HG03575 (cell line): ENCODE results near the gene UPB1.
"Not testable (repeated sequence)": the region's sequence is repeated elsewhere in the genome, so short reads cannot be mapped to it uniquely, and the experiment has no call there.

Source experiments
- ATAC-seq: cut with Tn5 transposase; IDR thresholded peaks from one replicate; pipeline ENCODE4 v1.9.1; 2021; ENCODE audit not compliant: unreplicated experiment, insufficient number of reproducible peaks, low FRiP score; ENCODE audit errors: extremely low read depth

Gene UPB1

DNA sequence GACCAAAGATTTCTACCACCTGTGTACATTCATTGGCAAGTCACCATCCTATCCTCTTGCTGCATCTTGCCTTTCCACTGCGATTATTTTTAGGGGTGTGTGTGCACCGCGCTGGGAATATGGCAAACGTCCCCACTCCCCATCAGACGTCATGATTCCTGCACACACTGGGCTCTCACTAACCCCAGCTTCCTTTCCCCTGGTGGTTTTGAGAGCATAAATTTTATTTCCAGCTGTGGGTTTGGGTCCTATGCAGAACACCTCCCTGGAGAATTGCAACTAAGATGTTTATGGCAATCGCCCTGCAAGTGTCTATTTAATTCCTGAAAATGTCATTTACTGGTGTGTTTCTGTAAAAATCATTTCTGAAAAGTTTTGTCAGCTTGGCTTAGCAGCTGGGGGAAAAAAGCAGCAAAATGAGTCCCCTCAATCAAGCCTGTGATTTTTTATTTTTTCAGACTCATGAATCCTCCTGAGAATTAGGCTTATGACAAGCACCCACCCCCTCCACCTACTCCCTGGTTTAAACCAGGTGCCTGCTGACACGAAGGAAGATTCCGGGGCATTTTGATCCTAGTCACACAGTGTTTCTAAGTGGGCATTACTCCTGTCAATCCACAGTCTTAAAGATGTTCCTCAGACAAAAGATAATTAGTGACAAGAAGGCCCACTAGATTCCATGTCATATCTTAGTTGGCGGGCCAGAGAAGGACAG, 23.8 kb downstream of the UPB1 start:
- ATAC-seq = no peak

DNA sequence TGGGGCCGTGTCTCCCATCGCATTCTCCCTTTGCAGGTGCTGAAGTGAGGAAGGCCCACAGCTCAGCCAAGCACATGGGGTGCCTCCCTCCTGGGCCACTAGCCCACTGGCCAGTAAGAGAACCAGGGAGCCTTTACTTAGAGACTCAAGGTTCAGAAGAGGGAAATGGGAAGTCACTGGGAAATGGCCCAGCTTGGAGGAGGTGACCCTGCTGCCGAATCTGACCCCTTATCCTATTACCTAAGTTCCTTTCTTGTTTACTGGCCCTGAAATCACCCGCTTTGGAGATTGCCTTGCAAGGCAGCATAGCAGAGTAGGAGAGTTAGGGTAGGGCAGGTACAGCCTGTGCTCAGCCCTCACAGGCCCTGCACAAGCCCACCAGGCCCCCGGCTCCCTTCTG, 24.4 kb downstream of the UPB1 start:
- no peak for ATAC-seq

DNA sequence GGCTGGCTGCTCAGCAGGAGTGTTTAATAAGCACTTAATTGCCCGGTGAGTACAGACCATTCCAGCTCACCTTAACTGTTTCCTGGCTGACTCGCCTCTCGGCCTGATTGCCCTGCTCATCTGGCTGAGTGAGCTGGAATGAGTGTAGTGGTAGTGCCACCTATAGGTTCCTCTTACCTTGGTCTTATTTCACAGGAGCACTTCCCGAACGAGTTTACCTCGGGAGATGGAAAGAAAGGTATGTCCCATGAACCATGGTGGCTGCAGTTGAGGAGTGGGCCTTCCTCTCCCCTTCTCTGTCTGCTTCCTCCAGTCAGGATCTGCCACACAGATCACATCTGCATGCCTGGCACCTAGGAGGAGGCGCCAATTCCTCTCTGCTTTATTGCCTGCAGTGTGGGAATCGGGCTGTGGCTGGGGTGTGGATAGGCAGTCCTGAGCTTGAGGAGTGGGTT, 26.7 kb downstream of the UPB1 start:
- ATAC-seq = no peak

- ATAC-seq = no peak
These were observed 28.7 kb downstream of the UPB1 start for GRCh38 chr22:24523873-24524272.

DNA sequence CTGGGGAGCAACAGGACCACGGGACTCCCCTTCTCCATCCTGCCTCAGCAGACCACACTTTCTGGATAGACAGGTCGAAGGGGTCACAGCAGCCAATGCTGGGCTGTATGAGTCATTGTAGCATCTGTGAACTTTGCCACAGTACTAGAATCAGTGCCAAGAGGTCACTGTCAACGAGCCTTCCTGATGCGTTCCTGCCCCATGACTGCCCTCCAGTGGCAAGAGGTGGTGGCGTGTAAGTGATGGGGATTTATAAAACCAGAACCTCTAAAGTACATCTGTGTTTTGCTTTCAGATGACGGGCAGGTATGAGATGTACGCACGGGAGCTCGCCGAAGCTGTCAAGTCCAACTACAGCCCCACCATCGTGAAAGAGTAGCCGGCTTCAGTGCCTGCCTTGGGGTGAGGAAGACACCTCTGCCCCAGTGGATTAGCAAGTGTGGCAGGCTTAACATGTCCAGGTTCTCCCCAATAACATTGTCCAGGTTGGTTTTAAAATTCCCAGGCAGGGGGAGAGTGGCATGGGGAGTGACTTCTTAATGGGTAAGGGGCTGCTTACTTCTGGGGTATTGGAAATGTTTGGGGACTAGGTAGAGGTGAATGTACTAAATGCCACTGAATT, 30.4 kb downstream of the UPB1 start:
- no peak for ATAC-seq

DNA sequence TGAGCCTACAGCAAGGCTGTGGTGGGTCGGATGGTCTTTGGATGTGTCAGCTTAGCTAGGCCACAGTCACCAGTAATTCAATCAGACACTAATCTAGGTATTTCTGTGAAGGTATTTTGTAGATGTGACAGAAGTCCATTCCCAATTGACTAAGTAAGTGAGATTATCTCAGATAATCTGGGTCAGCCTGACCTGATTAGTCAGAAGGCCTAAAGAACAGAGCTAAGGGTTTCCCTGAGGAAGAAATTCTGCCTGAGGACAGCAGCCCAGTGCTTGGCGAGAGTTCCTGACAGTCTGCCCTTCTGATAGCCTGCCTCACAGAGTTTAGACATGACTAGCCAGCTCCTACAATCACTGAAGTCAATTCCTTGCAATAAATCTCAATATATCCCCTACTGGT, 31.1 kb downstream of the UPB1 start:
- ATAC-seq = no peak

- no peak for ATAC-seq
These were observed 34.8 kb downstream of the UPB1 start for GRCh38 chr22:24529898-24530297.

DNA sequence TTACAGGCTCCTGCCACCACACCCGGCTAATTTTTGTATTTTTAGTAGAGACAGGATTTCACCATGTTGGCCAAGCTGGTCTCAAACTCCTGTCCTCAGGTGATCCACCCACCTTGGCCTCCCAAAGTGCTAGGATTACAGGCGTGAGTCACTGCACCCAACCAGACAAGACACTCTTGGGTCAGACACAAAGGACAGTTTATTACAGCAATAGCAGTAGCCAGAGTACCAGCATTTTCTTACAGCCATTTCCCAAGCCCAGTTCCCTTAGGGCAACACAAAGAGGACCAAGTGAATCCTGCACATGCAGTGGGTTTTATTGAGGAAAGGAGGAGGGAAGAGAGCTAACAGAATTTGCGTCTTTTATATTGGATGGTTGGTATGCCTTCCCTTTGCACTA, 35.8 kb downstream of the UPB1 start:
- not testable (repeated sequence) for ATAC-seq

GRCh38 chr22:24532075-24532474, 36.9 kb downstream of the UPB1 start:
- ATAC-seq = no peak

DNA sequence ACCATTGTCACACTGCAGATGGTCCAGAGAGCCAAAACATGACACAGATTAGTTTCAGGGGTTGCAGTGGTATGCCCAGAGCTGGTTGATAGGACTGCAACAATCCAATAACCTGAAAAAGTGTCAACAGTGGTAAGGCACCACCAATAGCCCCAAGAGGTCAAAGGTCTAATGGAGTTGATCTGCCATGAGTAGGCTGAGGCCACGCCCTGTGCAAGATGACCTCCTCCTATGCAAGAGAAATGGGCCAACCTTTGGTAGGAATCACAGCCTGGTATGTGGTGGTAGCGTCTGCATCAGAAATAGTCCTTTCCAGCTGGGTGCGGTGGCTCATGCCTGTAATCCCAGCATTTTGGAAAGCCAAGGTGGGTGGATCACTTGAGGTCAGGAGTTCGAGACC, 40.2 kb downstream of the UPB1 start:
- no peak for ATAC-seq

- ATAC-seq = no peak
These were observed 41.0 kb downstream of the UPB1 start for GRCh38 chr22:24536089-24536488.

- ATAC-seq = no peak
These were observed 45.3 kb downstream of the UPB1 start for GRCh38 chr22:24540470-24540869.

- no peak for ATAC-seq
These were observed 46.8 kb downstream of the UPB1 start for GRCh38 chr22:24541681-24542515.

DNA sequence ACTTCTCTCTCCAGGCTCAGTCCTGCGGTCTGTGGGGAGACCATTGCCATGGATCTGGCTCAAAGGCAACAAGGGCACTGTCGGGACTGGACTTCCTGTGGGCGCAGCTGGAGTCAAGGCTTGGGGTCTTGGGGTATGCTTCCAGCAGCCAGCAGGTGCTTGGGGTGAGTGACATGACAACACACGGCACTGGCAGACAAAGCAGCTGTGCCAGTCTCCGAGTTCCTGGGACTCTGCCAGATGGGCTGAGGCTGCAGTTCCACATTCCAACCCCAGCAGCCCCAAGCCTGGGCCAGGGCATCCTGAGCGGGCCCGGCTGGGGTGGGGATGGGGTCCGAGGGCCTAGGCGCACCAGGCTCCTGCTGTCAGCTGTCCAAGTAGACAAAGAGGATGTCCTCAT, 47.5 kb downstream of the UPB1 start:
- no peak for ATAC-seq

DNA sequence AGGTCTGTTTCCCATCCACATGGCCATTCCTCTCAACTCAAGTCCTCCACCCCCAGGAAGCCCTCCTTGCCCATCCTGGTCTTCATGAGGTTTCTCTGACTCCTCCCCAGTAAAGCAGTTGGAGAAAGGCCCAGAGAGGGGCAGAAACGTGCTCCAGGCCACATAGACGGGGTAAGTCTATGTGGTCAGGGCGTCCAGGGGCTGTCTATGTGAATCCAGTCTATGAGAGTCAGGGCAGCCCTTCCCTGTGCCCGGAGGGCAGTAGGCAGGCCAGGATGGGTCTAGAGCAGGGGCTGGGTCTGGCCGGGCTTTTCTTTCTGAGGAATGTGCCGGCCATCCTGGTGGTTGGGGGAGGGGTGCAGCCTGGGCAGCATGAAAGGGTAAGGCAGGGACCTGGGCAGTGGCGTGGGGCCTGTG, 48.1 kb downstream of the UPB1 start:
- ATAC-seq = no peak

DNA sequence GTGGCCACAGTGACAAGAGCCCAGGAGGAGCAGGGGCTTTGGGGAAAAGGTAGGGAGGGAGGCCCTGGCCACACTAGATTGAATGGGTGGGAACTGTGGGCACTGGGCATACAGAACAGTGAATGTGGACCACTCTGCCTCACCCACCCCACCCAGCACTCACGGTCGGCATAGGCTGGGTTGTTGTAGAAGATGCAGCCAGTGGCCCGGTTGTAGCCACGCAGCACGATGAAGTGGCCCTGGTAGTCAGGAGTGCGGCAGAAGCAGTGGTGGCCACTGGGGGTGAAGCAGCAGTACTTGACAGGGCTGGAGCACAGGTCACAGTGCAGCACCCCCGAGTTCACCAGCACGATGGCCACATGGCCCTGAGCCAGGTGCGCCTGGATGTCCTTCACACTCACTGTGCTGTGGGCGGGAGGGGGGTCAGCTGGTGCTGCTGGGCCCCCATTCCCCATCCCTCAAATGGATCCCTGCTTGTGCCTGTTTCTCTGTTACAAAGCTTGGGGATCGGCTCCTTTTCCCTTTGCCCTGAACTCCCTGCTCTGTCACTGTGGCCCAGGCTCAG, 48.6 kb downstream of the UPB1 start:
- ATAC-seq = no peak

DNA sequence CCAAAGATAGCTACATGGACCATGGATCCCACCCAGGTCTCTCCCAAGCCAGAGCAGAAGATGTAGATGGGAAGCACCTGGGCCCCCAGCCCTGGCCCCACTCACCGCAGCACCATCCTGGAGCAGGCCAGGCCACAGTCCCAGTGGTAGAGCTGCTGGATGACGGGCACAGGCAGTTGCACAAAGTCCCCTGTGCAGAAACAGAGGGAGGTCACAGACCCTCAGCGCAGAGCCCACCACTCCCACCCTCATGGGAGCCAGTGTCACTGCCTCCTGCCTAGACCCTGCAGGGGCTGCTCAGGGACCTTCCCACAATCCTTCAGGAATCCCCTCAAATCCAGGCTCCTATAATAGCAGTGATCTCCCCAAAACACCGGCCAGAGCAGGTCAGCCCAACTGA, 53.7 kb downstream of the UPB1 start:
- ATAC-seq = no peak

GRCh38 chr22:24550028-24550901, 55.1 kb downstream of the UPB1 start:
- ATAC-seq = no peak

- ATAC-seq = no peak
These were observed 55.8 kb downstream of the UPB1 start for GRCh38 chr22:24550902-24551435.
